GM12878 (cell line): ENCODE data around the gene SYNE4. TPM values are rescaled to one million over a fixed set of nuclear protein-coding genes. Genes with fewer than 3 reads are reported as not detected.
"Not testable (repeated sequence)": the region's sequence is repeated elsewhere in the genome, so short reads cannot be mapped to it uniquely, and the experiment has no call there.

Experiments used
- ATAC-seq: fragments of 200-7000 bp; cut with Tn5 transposase; 3 replicates; pipeline ENCODE4 v1.9.1; 2020; ENCODE audit warnings: mild to moderate bottlenecking, moderate library complexity
- BruUV-seq: library from RNA; stranded (reverse); fragments of 400-500 nt; replicated peaks from 2 replicates; lab custom pipeline; 2021; lab: Mats Ljungman, UMichigan
- CTCF ChIA-PET: fragments of 300-600 bp; sonication (Branson Sonifier 250); formaldehyde crosslinking; extraction: SDS; loops from one replicate; lab custom pipeline; 2021; ENCODE audit warnings: inconsistent platforms; lab: Yijun Ruan, JAX
- POLR2A ChIA-PET: fragments of 350-600 bp; formaldehyde crosslinking; extraction: SDS; loops from one replicate; lab custom pipeline; 2021; ENCODE audit warnings: inconsistent platforms; lab: Charles Lee
- RAD21 ChIA-PET: fragments of 300-600 bp; sonication (Branson Sonifier 250); formaldehyde crosslinking; loops from one replicate; lab custom pipeline; 2023; ENCODE audit warnings: antibody characterized with exemption; ENCODE audit not compliant: unreplicated experiment; lab: Charles Lee
- SMC1A ChIA-PET: fragments of 300-600 bp; sonication (Branson Sonifier 250); formaldehyde crosslinking; loops from one replicate; lab custom pipeline; 2023; ENCODE audit not compliant: unreplicated experiment, uncharacterized antibody; lab: Charles Lee
- DNase-seq: peaks from one replicate; pipeline ENCODE4 v3.0.0-alpha.2; 2011; ENCODE audit warnings: low read depth, low spot score
- FAIRE-seq: peaks from 3 replicates; lab custom pipeline; 2011; peaks lifted over from hg19 to GRCh38; lab: Jason Lieb, UNC
- H2AFZ ChIP-seq: 2 replicates; pipeline ENCODE4 v1.6.0; 2011; ENCODE audit warnings: low read depth, low read length, control low read depth; ENCODE audit not compliant: control insufficient read depth
- H3K27ac ChIP-seq: 2 replicates; pipeline ENCODE4 v1.5.1; 2011; ENCODE audit warnings: control low read depth; ENCODE audit not compliant: control insufficient read depth, insufficient read depth
- H3K27me3 ChIP-seq, 2 experiments: replicated peaks in 1 of 2; 2 replicates each; pipeline versions ENCODE4 v1.6.0 to v1.6.1; 2011; ENCODE audit warnings: low read length in 1 of 2; ENCODE audit not compliant: control insufficient read depth in 2 of 2, insufficient read depth in 2 of 2
- H3K36me3 ChIP-seq, 2 experiments: 2 replicates each; pipeline ENCODE4 v1.5.1; 2011; ENCODE audit warnings: low read length in 1 of 2; ENCODE audit not compliant: control insufficient read depth in 2 of 2, insufficient read depth in 2 of 2
- H3K4me1 ChIP-seq: 2 replicates; pipeline ENCODE4 v1.6.1; 2011; ENCODE audit warnings: mild to moderate bottlenecking, low read length, moderate library complexity, mixed read lengths; ENCODE audit not compliant: control insufficient read depth, insufficient read depth
- H3K4me2 ChIP-seq: 2 replicates; pipeline ENCODE4 v1.6.0; 2011; ENCODE audit warnings: control low read depth; ENCODE audit not compliant: control insufficient read depth, insufficient read depth
- H3K4me3 ChIP-seq: fragments of 200-600 bp; sonication (generic); 2 replicates; pipeline ENCODE4 v1.5.1; 2016
- H3K79me2 ChIP-seq: 2 replicates; pipeline ENCODE4 v1.6.0; 2011; ENCODE audit warnings: low read length; ENCODE audit not compliant: control insufficient read depth, insufficient read depth
- H3K9ac ChIP-seq: 2 replicates; pipeline ENCODE4 v1.8.0; 2011; ENCODE audit warnings: low read length, control low read depth, mixed read lengths; ENCODE audit not compliant: control insufficient read depth, insufficient read depth
- H3K9me3 ChIP-seq: replicated peaks from 3 replicates; pipeline ENCODE4 v1.5.1; 2011; ENCODE audit warnings: mild to moderate bottlenecking, low read length; ENCODE audit not compliant: control insufficient read depth, insufficient read depth
- H4K20me1 ChIP-seq: 2 replicates; pipeline ENCODE4 v1.6.0; 2011; ENCODE audit not compliant: control insufficient read depth, insufficient read depth
- CBFB ChIP-seq: IDR thresholded peaks from 2 replicates; pipeline ENCODE4 v1.6.1; 2016; ENCODE audit warnings: antibody characterized with exemption, low read depth
- CREB1 ChIP-seq: IDR thresholded peaks from 2 replicates; pipeline ENCODE4 v1.6.1; 2012; ENCODE audit warnings: low read depth, mild to moderate bottlenecking, inconsistent platforms
- IRF3 ChIP-seq: fragments of 450-650 bp; IDR thresholded peaks from 2 replicates; pipeline ENCODE4 v1.6.1; 2014; ENCODE audit warnings: mild to moderate bottlenecking
- IRF5 ChIP-seq: fragments of 450-650 bp; IDR thresholded peaks from 2 replicates; pipeline ENCODE4 v1.6.1; 2017; ENCODE audit warnings: borderline replicate concordance
- SKIL ChIP-seq: fragments of 450-650 bp; IDR thresholded peaks from 2 replicates; pipeline ENCODE4 v1.6.1; 2017; ENCODE audit warnings: mild to moderate bottlenecking, low read depth, inconsistent platforms; ENCODE audit not compliant: poor library complexity, severe bottlenecking
- SUZ12 ChIP-seq: fragments of 200-600 bp; sonication (generic); IDR thresholded peaks from one replicate; pipeline ENCODE4 v1.6.1; 2018; ENCODE audit warnings: antibody characterized with exemption, mild to moderate bottlenecking; ENCODE audit not compliant: unreplicated experiment
- TAF1 ChIP-seq: IDR thresholded peaks from 2 replicates; pipeline ENCODE4 v1.6.1; 2011; ENCODE audit warnings: mild to moderate bottlenecking, low read depth, low read length, borderline replicate concordance
- ZNF217 ChIP-seq: fragments of 450-650 bp; IDR thresholded peaks from 2 replicates; pipeline ENCODE4 v1.6.1; 2017; ENCODE audit warnings: antibody characterized with exemption, mild to moderate bottlenecking
- WGBS: methylation state at CpG from one replicate; pipeline ENCODE4 v1.1.6; 2016; ENCODE audit warnings: low lambda C conversion rate; ENCODE audit not compliant: insufficient replicate concordance, insufficient coverage; ENCODE audit errors: missing lambda C conversion rate; 5-methylcytosine and 5-hydroxymethylcytosine counted together
- in situ Hi-C: fragments of 300-500 bp; cut with MboI; formaldehyde crosslinking; loops from 9 replicates; pipeline ENCODE4 v1.14.3; 2018; ENCODE audit warnings: mixed read lengths
- intact Hi-C: fragments of 100-400 bp; cut with micrococcal nuclease; formaldehyde crosslinking; loops from one replicate; pipeline ENCODE4 v1.14.2; 2022; ENCODE audit not compliant: unreplicated experiment
- polyA plus RNA-seq, 11 experiments: library from polyadenylated mRNA; depleted of rRNA in 4 of 11; unstranded in 6 of 11; stranded (reverse) in 5 of 11; fragments of >200 nt; fragmentation: Nextera tagmentation in 4 of 11; fragmentation: Illumina TruSeq in 1 of 11; extraction: Ambion mirVana in 4 of 11; extraction: Trizol in 1 of 11; gene quantifications; 1 replicate in 1 of 11; 2 replicates in 10 of 11; pipeline versions ENCODE4 v1.2.1 to v1.2.3, GENCODE V29; 2011 to 2016; ENCODE audit warnings: inconsistent platforms in 2 of 11, missing spikeins in 2 of 11, low read depth in 1 of 11
- total RNA-seq, 4 experiments: library from RNA; depleted of rRNA in 3 of 4; stranded (reverse); fragments of >200 nt in 3 of 4; fragmentation: Illumina TruSeq in 1 of 4; extraction: Trizol in 1 of 4; gene quantifications; 2 replicates each; pipeline versions ENCODE4 v1.2.1 to v1.2.3, GENCODE V29; 2013 to 2021
- TF ChIP-seq, protein P1 (sequence below): fragments of 150-350 bp; IDR thresholded peaks from 2 replicates; pipeline ENCODE4 v1.6.1; 2016; ENCODE audit warnings: low read depth, low read length

SYNE4 gene
- total and polyA plus RNA-seq, 10 of the 15 experiments (the other 5 are each of a cell fraction or from before 2014, with no cell fraction given) = 0.35 to 1.2 (median 0.71) TPM

DNA sequence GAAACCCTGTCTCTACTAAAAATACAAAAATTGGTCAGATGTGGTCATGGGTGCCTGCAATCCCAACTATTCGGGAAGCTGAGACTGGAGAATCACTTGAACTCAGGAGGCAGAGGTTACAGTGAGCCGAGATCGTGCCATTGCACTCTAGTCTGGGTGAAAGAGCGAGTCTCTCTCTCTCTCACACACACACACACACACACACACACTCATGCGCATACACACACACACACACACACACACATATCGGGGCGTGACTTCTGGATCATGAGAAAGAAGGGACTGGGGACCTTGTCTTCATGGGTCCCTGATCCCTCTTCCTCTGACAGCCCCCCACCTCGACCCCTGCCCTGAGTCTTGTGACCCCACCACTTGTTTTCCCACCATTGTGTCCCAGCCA, 25.4 kb downstream of the SYNE4 start (continued):
- TF ChIP-seq SKIL = no peak
- TF ChIP-seq, protein P1, sequence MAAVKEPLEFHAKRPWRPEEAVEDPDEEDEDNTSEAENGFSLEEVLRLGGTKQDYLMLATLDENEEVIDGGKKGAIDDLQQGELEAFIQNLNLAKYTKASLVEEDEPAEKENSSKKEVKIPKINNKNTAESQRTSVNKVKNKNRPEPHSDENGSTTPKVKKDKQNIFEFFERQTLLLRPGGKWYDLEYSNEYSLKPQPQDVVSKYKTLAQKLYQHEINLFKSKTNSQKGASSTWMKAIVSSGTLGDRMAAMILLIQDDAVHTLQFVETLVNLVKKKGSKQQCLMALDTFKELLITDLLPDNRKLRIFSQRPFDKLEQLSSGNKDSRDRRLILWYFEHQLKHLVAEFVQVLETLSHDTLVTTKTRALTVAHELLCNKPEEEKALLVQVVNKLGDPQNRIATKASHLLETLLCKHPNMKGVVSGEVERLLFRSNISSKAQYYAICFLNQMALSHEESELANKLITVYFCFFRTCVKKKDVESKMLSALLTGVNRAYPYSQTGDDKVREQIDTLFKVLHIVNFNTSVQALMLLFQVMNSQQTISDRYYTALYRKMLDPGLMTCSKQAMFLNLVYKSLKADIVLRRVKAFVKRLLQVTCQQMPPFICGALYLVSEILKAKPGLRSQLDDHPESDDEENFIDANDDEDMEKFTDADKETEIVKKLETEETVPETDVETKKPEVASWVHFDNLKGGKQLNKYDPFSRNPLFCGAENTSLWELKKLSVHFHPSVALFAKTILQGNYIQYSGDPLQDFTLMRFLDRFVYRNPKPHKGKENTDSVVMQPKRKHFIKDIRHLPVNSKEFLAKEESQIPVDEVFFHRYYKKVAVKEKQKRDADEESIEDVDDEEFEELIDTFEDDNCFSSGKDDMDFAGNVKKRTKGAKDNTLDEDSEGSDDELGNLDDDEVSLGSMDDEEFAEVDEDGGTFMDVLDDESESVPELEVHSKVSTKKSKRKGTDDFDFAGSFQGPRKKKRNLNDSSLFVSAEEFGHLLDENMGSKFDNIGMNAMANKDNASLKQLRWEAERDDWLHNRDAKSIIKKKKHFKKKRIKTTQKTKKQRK = no peak
- TF ChIP-seq IRF5 = no peak
- no peak for TF ChIP-seq ZNF217
- no peak for TF ChIP-seq IRF3
- no peak for TF ChIP-seq CBFB
- no peak for TF ChIP-seq SUZ12
- TF ChIP-seq TAF1 = no peak
- TF ChIP-seq CREB1 = no peak
- TF ChIP-seq, all 136 proteins: peak for 0

DNA sequence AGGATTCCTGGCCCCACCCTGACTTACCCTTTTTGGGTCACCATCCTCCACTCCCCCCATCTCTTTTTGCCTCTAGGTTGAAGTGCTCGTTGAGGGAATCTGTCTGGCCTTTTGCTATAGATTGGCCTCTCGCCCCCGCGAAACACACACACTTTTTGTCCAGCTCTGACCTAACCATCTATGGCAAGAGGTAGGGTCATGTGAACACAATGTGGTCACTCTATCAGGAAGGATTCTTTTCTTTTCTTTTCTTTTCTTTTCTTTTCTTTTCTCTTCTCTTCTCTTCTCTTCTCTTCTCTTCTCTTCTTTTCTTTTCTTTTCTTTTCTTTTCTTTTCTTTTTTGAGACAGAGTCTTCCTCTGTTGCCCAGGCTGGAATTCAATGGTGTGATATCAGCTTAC, 27.6 kb downstream of the SYNE4 start:
- intact Hi-C loops, H3K36me3 ChIP-seq, H3K4me2 ChIP-seq, FAIRE-seq, H3K9ac ChIP-seq, BruUV-seq, H4K20me1 ChIP-seq, H3K27ac ChIP-seq, CTCF ChIA-PET, RAD21 ChIA-PET, H2AFZ ChIP-seq, ATAC-seq, H3K79me2 ChIP-seq, H3K4me3 ChIP-seq, POLR2A ChIA-PET, H3K9me3 ChIP-seq, in situ Hi-C loops, DNase-seq, H3K27me3 ChIP-seq, H3K4me1 ChIP-seq, SMC1A ChIA-PET: not testable (repeated sequence)
- 75% methylated on average over 4 of the region's 4 CpGs for WGBS
